K562 (cell line): ENCODE results near the gene BCKDK. TPM values are rescaled to one million over a fixed set of nuclear protein-coding genes. Genes with fewer than 3 reads are reported as not detected.

Source experiments
- ATAC-seq: fragments of 200-7000 bp; cut with Tn5 transposase; 3 replicates; pipeline ENCODE4 v1.9.1; 2020; ENCODE audit warnings: moderate library complexity
- BruUV-seq: library from RNA; stranded (reverse); fragments of 400-500 nt; replicated peaks from 2 replicates; lab custom pipeline; 2021; lab: Mats Ljungman, UMichigan
- CTCF ChIA-PET: fragments of 300-600 bp; formaldehyde crosslinking; extraction: SDS; loops from one replicate; lab custom pipeline; 2021; ENCODE audit warnings: low intra/inter-chr PET ratio; lab: Yijun Ruan, JAX
- POLR2A ChIA-PET: fragments of 300-600, 350-650 bp; sonication (Branson Sonifier 250); formaldehyde crosslinking; extraction: SDS; loops from one replicate; lab custom pipeline; 2021; ENCODE audit warnings: antibody characterized with exemption, inconsistent platforms; lab: Yijun Ruan, JAX
- DNase-seq, 4 experiments: peaks; one replicate each; pipeline versions ENCODE4 v3.0.0 to v3.0.0-alpha.2; 2011 to 2018; ENCODE audit warnings: low spot score in 3 of 4, mixed read lengths in 3 of 4; ENCODE audit errors: extremely low read depth in 1 of 4
- FAIRE-seq: peaks from 2 replicates; lab custom pipeline; 2011; peaks lifted over from hg19 to GRCh38; lab: Jason Lieb, UNC
- H2AFZ ChIP-seq: 2 replicates; pipeline ENCODE4 v1.6.0; 2011; ENCODE audit warnings: low read depth, low read length, control low read depth, inconsistent platforms
- H3K27ac ChIP-seq: fragments of 200-600 bp; 3 replicates; pipeline ENCODE4 v1.8.0; 2011; ENCODE audit warnings: low read depth, mild to moderate bottlenecking, control low read depth, inconsistent platforms, low read length, moderate library complexity, mixed read lengths; ENCODE audit errors: extremely low read depth
- H3K27me3 ChIP-seq, 2 experiments: fragments of 300-600 bp in 1 of 2; 2 replicates in 1 of 2; 3 replicates in 1 of 2; pipeline versions ENCODE4 v1.6.0 to v1.8.0; 2011; ENCODE audit warnings: inconsistent platforms in 2 of 2, low read length in 2 of 2, mild to moderate bottlenecking in 1 of 2, mixed read lengths in 1 of 2, moderate library complexity in 1 of 2; ENCODE audit not compliant: control insufficient read depth in 2 of 2, insufficient read depth in 2 of 2
- H3K36me3 ChIP-seq: fragments of 300-600 bp; 3 replicates; pipeline ENCODE4 v1.8.0; 2011; ENCODE audit warnings: mild to moderate bottlenecking, low read length, inconsistent platforms; ENCODE audit not compliant: control insufficient read depth, insufficient read depth
- H3K4me1 ChIP-seq, 2 experiments: fragments of 200-600 bp in 1 of 2; replicated peaks in 1 of 2; 2 replicates in 1 of 2; 3 replicates in 1 of 2; pipeline versions ENCODE4 v1.5.1 to v1.8.0; 2011; ENCODE audit warnings: inconsistent platforms in 2 of 2, low read length in 2 of 2, mild to moderate bottlenecking in 1 of 2, mixed read lengths in 1 of 2, moderate library complexity in 1 of 2; ENCODE audit not compliant: control insufficient read depth in 2 of 2, insufficient read depth in 2 of 2
- H3K4me2 ChIP-seq: 2 replicates; pipeline ENCODE4 v1.6.1; 2011; ENCODE audit warnings: low read length, control low read depth, inconsistent platforms, mixed read lengths; ENCODE audit not compliant: insufficient read depth
- H3K4me3 ChIP-seq: fragments of 200-600 bp; sonication (generic), shearing (Covaris generic); 2 replicates; pipeline ENCODE4 v1.5.1; 2016; ENCODE audit warnings: control low read depth, inconsistent platforms
- H3K79me2 ChIP-seq: fragments of 200-600 bp; 3 replicates; pipeline ENCODE4 v1.8.0; 2011; ENCODE audit warnings: low read length, inconsistent platforms; ENCODE audit not compliant: control insufficient read depth, insufficient read depth
- H3K9ac ChIP-seq, 2 experiments: 2 replicates each; pipeline versions ENCODE4 v1.6.0 to v1.6.1; 2011; ENCODE audit warnings: low read depth in 2 of 2, low read length in 2 of 2, control low read depth in 1 of 2, inconsistent platforms in 1 of 2, mild to moderate bottlenecking in 1 of 2, mixed read lengths in 1 of 2; ENCODE audit not compliant: insufficient read depth in 1 of 2
- H3K9me1 ChIP-seq: one replicate; pipeline ENCODE4 v1.6.0; 2011; ENCODE audit warnings: inconsistent platforms, mild to moderate bottlenecking, low read length, moderate library complexity; ENCODE audit not compliant: control insufficient read depth, insufficient read depth
- H3K9me3 ChIP-seq: replicated peaks from 2 replicates; pipeline ENCODE4 v1.5.1; 2011; ENCODE audit warnings: low read depth, low read length, inconsistent platforms; ENCODE audit not compliant: control insufficient read depth, insufficient read depth
- H4K20me1 ChIP-seq: replicated peaks from 2 replicates; pipeline ENCODE4 v1.6.1; 2011; ENCODE audit warnings: low read length, inconsistent platforms, mixed read lengths; ENCODE audit not compliant: control insufficient read depth, insufficient read depth
- CAMTA2 ChIP-seq: fragments of 250-450 bp; sonication (Bioruptor Pico); conservative IDR thresholded peaks from 2 replicates; pipeline ENCODE4 v1.5.1; 2022
- CREB3 ChIP-seq: fragments of 450-650 bp; conservative IDR thresholded peaks from 2 replicates; pipeline ENCODE4 v1.6.1; 2016; ENCODE audit warnings: missing genetic modification characterization, low read depth, mild to moderate bottlenecking, missing compliant biosample characterization, moderate library complexity
- POLR2G ChIP-seq: fragments of 200-400 bp; formaldehyde crosslinking; IDR thresholded peaks from 2 replicates; pipeline ENCODE4 v1.6.1; 2017; ENCODE audit warnings: low read depth, mild to moderate bottlenecking, antibody characterized with exemption, low read length, moderate library complexity
- POLR3A ChIP-seq: IDR thresholded peaks from 2 replicates; pipeline ENCODE4 v1.6.1; 2011; ENCODE audit warnings: borderline replicate concordance, mild to moderate bottlenecking, moderate library complexity; ENCODE audit not compliant: insufficient read length, insufficient read depth; ENCODE audit errors: extremely low read depth
- RBM25 ChIP-seq: fragments of 200-400 bp; formaldehyde crosslinking; IDR thresholded peaks from 2 replicates; pipeline ENCODE4 v1.6.1; 2018; ENCODE audit warnings: low read length, low read depth, moderate library complexity; ENCODE audit not compliant: severe bottlenecking
- RCOR1 ChIP-seq, 2 experiments: IDR thresholded peaks; 2 replicates each; pipeline ENCODE4 v1.6.1; 2012; ENCODE audit warnings: low read depth in 2 of 2, low read length in 2 of 2, borderline replicate concordance in 1 of 2, improper control_type of control experiment in 1 of 2
- SIN3B ChIP-seq: fragments of 450-650 bp; IDR thresholded peaks from 2 replicates; pipeline ENCODE4 v1.6.1; 2017; ENCODE audit warnings: low read depth, mild to moderate bottlenecking, moderate library complexity
- TEAD4 ChIP-seq, 2 experiments: sonication (generic) in 1 of 2; formaldehyde crosslinking in 1 of 2; IDR thresholded peaks; 2 replicates each; pipeline versions ENCODE4 v1.6.1 to v1.8.0; 2012 to 2022; ENCODE audit warnings: borderline replicate concordance in 1 of 2, inconsistent platforms in 1 of 2, low read length in 1 of 2, mild to moderate bottlenecking in 1 of 2, missing genetic modification reagents in 1 of 2
- WGBS: fragments of 100-300 bp; shearing (Covaris generic); methylation state at CpG from one replicate; pipeline ENCODE4 v1.1.6; 2016; ENCODE audit warnings: low coverage, mixed read lengths; ENCODE audit not compliant: insufficient coverage; ENCODE audit errors: missing lambda C conversion rate; 5-methylcytosine and 5-hydroxymethylcytosine counted together
- in situ Hi-C: fragments of 300-500 bp; cut with MboI; formaldehyde crosslinking; loops from 4 replicates; pipeline ENCODE4 v1.15.0; 2018; ENCODE audit warnings: inconsistent platforms, mixed read lengths
- intact Hi-C: fragments of 100-400 bp; cut with micrococcal nuclease; formaldehyde crosslinking; loops from 2 replicates; pipeline ENCODE4 v1.14.2; 2022
- polyA plus RNA-seq, 8 experiments: library from polyadenylated mRNA; depleted of rRNA in 4 of 8; stranded (reverse) in 5 of 8; unstranded in 3 of 8; fragments of >200 nt; fragmentation: Nextera tagmentation in 2 of 8; fragmentation: Illumina TruSeq in 1 of 8; extraction: Ambion mirVana in 2 of 8; extraction: Trizol in 1 of 8; gene quantifications; 2 replicates each; pipeline versions ENCODE4 v1.2.1 to v1.2.3, GENCODE V29; 2011 to 2014; ENCODE audit warnings: inconsistent platforms in 1 of 8, missing spikeins in 1 of 8
- total RNA-seq, 7 experiments: library from RNA; depleted of rRNA in 6 of 7; stranded (reverse); fragments of >200 nt in 6 of 7; fragmentation: Illumina TruSeq in 2 of 7; extraction: Trizol in 2 of 7; gene quantifications; 2 replicates each; pipeline versions ENCODE4 v1.2.1 to v1.2.3, GENCODE V29; 2011 to 2021; ENCODE audit warnings: low replicate concordance in 1 of 7

The BCKDK gene
- total and polyA plus RNA-seq, 9 of the 15 experiments (the other 6 are each of a cell fraction or from before 2014, with no cell fraction given), result 0.58 to 34.8 (median 13.1) TPM

GRCh38 chr16:31108035-31108793 lies at the start of gene BCKDK (continued):
- peak; percentile 11 for TF ChIP-seq RBM25
- TF ChIP-seq CREB3 (tag), result no peak
- no peak for TF ChIP-seq TEAD4 (IDR thresholded peaks at IDR 0.05; ENCODE audit: low read length)
- no peak for TF ChIP-seq TEAD4 (CRISPR knock-in tag; IDR thresholded peaks at IDR 0.05; ENCODE audit: borderline replicate concordance)
- TF ChIP-seq SIN3B, result peak; percentile 32; the same call in 1 of the 2 replicates
- 0 out of 2 replicates have a peak, but pooled peaks have one; percentile 30 for TF ChIP-seq CAMTA2 (CRISPR knock-in tag)
- TF ChIP-seq RCOR1 (IDR thresholded peaks at IDR 0.05; ENCODE audit: borderline replicate concordance in 1 of 2, low read depth in 2 of 2, low read length in 2 of 2), result peak in 1 of 2 experiments; percentile 40; a peak in 1 of 4 replicates

- Histone ChIP-seq H3K4me2 (no peak overlapping the region), H4K20me1 (no peaks in the 10 kb centered on the region), H3K4me3 (no peak overlapping the region), H2AFZ (no peak overlapping the region), H3K79me2 (peaks cover 11% of the 10 kb centered on the region; the same call in 2 of the 3 replicates), H3K36me3 (peaks cover 42% of the 10 kb centered on the region; the same call in 2 of the 3 replicates), H3K27ac (no peak overlapping the region), H3K9me1 (no peaks in the 10 kb centered on the region), H3K4me1 (peaks cover 0 to 19% of the 10 kb centered on the region in 2 experiments; a peak in 3 of 5 replicates), H3K27me3 (no peaks in the 10 kb centered on the region), H3K9ac (no peak overlapping the region), H3K9me3 (no peaks in the 10 kb centered on the region)
- ChIA-PET CTCF (no interaction called here), POLR2A (interaction anchor here (0.7 kb wide), 1 partner anchor 11 kb away, joined by 3 read pairs; no protein-coding TSS in a partner anchor)
- BruUV-seq, result no TSS peak
- intact Hi-C loops, result no loop called here
- DNase-seq, result no peak
- FAIRE-seq, result no peak
- in situ Hi-C loops, result no loop called here
- 96% methylated on average over 32 of the region's 42 CpGs for WGBS
- ATAC-seq, result no peak
- TF ChIP-seq POLR2G (peak; percentile 29; the same call in 1 of the 2 replicates), POLR3A (no peak)
Measured at GRCh38 chr16:31061126-31061812, 46.9 kb upstream of the BCKDK start.
